Caco-2 (cell line): ENCODE data around the gene ZNF469. TPM values are rescaled to one million over a fixed set of nuclear protein-coding genes. Genes with fewer than 3 reads are reported as not detected.

Experiments used
- BruUV-seq: library from RNA; stranded (reverse); fragments of 400-500 nt; replicated peaks from 2 replicates; lab custom pipeline; 2021; lab: Mats Ljungman, UMichigan
- CTCF ChIA-PET: fragments of 300-600 bp; sonication (Branson Sonifier 250); formaldehyde crosslinking; loops from one replicate; lab custom pipeline; 2022; ENCODE audit warnings: antibody characterized with exemption; lab: Charles Lee
- POLR2A ChIA-PET: fragments of 300-600 bp; sonication (Branson Sonifier 250); formaldehyde crosslinking; loops from one replicate; lab custom pipeline; 2022; ENCODE audit warnings: antibody characterized with exemption; lab: Charles Lee
- DNase-seq, 2 experiments: peaks; one replicate each; pipeline versions ENCODE4 v3.0.0 to v3.0.0-alpha.2; 2020 to 2022
- H3K27me3 ChIP-seq: replicated peaks from 2 replicates; pipeline ENCODE4 v1.6.0; 2011; ENCODE audit warnings: low read length; ENCODE audit not compliant: control insufficient read depth, insufficient read depth
- H3K36me3 ChIP-seq: 2 replicates; pipeline ENCODE4 v1.5.1; 2011; ENCODE audit warnings: low read length; ENCODE audit not compliant: control insufficient read depth, insufficient read depth
- H3K4me1 ChIP-seq: fragments of 250-450 bp; sonication (Bioruptor Pico); 2 replicates; pipeline ENCODE4 v1.5.1; 2020; ENCODE audit warnings: mild to moderate bottlenecking
- H3K4me3 ChIP-seq: 2 replicates; pipeline ENCODE4 v1.5.1; 2011; ENCODE audit warnings: low read depth, mild to moderate bottlenecking, control low read depth, low read length
- H3K9me3 ChIP-seq: fragments of 250-450 bp; sonication (Bioruptor Pico); 2 replicates; pipeline ENCODE4 v1.5.1; 2020; ENCODE audit warnings: mild to moderate bottlenecking, moderate library complexity
- H3K27ac Mint-ChIP-seq: one replicate; pipeline ENCODE4 v1.8.0; 2022; ENCODE audit warnings: mixed read lengths; ENCODE audit not compliant: unreplicated experiment
- H3K27me3 Mint-ChIP-seq: one replicate; pipeline ENCODE4 v1.8.0; 2022; ENCODE audit warnings: mixed read lengths; ENCODE audit not compliant: insufficient read depth, unreplicated experiment
- H3K36me3 Mint-ChIP-seq: one replicate; pipeline ENCODE4 v1.8.0; 2022; ENCODE audit warnings: mild to moderate bottlenecking, mixed read lengths; ENCODE audit not compliant: insufficient read depth, unreplicated experiment
- H3K4me1 Mint-ChIP-seq: one replicate; pipeline ENCODE4 v1.8.0; 2022; ENCODE audit warnings: low read depth, mixed read lengths; ENCODE audit not compliant: unreplicated experiment
- H3K4me3 Mint-ChIP-seq: one replicate; pipeline ENCODE4 v1.8.0; 2022; ENCODE audit warnings: mild to moderate bottlenecking, moderate library complexity, mixed read lengths; ENCODE audit not compliant: unreplicated experiment
- H3K9me3 Mint-ChIP-seq: one replicate; pipeline ENCODE4 v1.8.0; 2022; ENCODE audit warnings: mixed read lengths; ENCODE audit not compliant: unreplicated experiment
- intact Hi-C: fragments of 100-400 bp; cut with micrococcal nuclease; formaldehyde crosslinking; loops from one replicate; pipeline ENCODE4 v1.10.0; 2022; ENCODE audit not compliant: unreplicated experiment
- total RNA-seq: library from RNA; stranded (reverse); gene quantifications from 2 replicates; pipeline ENCODE4 v1.2.3, GENCODE V29; 2022
- TF ChIP-seq, protein P1 (sequence below), 2 experiments: fragments of 200-600 bp in 1 of 2; IDR thresholded peaks; 1 replicate in 1 of 2; 2 replicates in 1 of 2; pipeline versions ENCODE4 v1.5.1 to v1.8.0; 2011 to 2022; ENCODE audit warnings: antibody characterized with exemption in 1 of 2, control low read depth in 1 of 2, inconsistent platforms in 1 of 2, low read depth in 1 of 2, low read length in 1 of 2, mild to moderate bottlenecking in 1 of 2, moderate library complexity in 1 of 2; ENCODE audit not compliant: insufficient read depth in 1 of 2, severe bottlenecking in 1 of 2, unreplicated experiment in 1 of 2

Gene ZNF469
- total RNA-seq, 1 experiment from 2014 or later, result 0.07 TPM

DNA sequence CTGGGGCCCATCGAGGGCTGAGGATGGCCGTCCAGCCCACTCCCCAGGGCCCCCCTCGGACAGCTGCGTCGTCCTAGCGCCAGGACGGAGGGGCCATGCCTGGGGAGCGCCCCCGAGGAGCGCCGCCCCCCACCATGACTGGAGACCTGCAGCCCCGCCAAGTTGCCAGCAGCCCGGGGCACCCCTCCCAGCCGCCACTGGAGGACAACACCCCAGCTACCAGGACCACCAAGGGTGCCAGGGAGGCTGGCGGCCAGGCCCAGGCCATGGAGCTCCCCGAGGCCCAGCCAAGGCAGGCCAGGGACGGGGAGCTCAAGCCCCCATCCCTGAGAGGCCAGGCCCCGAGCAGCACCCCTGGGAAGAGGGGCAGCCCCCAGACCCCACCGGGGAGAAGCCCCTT lies 44.6 kb downstream of the ZNF469 start:
- no peak overlapping the region for H3K4me3 Mint-ChIP-seq
- peaks cover 9% of the 10 kb centered on the region for H3K27me3 Mint-ChIP-seq
- CTCF ChIA-PET, result interaction anchor here (0.5 to 2.1 kb wide), 3 partner anchors 10 to 1131 kb away, joined by 4 to 6 read pairs (median 4); no protein-coding TSS in a partner anchor
- no peaks in the 10 kb centered on the region for H3K9me3 ChIP-seq
- no TSS peak for BruUV-seq
- no peak overlapping the region for H3K4me3 ChIP-seq
- H3K4me1 ChIP-seq, result peaks cover 10% of the 10 kb centered on the region
- intact Hi-C loops, result no loop called here
- POLR2A ChIA-PET, result no interaction called here
- H3K9me3 Mint-ChIP-seq, result no peaks in the 10 kb centered on the region
- no peak for DNase-seq
- H3K4me1 Mint-ChIP-seq, result no peaks in the 10 kb centered on the region
- no peaks in the 10 kb centered on the region for H3K36me3 ChIP-seq
- TF ChIP-seq, protein P1, sequence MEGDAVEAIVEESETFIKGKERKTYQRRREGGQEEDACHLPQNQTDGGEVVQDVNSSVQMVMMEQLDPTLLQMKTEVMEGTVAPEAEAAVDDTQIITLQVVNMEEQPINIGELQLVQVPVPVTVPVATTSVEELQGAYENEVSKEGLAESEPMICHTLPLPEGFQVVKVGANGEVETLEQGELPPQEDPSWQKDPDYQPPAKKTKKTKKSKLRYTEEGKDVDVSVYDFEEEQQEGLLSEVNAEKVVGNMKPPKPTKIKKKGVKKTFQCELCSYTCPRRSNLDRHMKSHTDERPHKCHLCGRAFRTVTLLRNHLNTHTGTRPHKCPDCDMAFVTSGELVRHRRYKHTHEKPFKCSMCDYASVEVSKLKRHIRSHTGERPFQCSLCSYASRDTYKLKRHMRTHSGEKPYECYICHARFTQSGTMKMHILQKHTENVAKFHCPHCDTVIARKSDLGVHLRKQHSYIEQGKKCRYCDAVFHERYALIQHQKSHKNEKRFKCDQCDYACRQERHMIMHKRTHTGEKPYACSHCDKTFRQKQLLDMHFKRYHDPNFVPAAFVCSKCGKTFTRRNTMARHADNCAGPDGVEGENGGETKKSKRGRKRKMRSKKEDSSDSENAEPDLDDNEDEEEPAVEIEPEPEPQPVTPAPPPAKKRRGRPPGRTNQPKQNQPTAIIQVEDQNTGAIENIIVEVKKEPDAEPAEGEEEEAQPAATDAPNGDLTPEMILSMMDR (IDR thresholded peaks at IDR 0.05; ENCODE audit: insufficient read depth in 1 of 2, low read depth in 1 of 2, low read length in 1 of 2, severe bottlenecking in 1 of 2, unreplicated experiment in 1 of 2), result no peak
- H3K27ac Mint-ChIP-seq, result no peak overlapping the region
- peaks cover 2% of the 10 kb centered on the region; the same call in 1 of the 2 replicates for H3K27me3 ChIP-seq
- H3K36me3 Mint-ChIP-seq, result no peaks in the 10 kb centered on the region

DNA sequence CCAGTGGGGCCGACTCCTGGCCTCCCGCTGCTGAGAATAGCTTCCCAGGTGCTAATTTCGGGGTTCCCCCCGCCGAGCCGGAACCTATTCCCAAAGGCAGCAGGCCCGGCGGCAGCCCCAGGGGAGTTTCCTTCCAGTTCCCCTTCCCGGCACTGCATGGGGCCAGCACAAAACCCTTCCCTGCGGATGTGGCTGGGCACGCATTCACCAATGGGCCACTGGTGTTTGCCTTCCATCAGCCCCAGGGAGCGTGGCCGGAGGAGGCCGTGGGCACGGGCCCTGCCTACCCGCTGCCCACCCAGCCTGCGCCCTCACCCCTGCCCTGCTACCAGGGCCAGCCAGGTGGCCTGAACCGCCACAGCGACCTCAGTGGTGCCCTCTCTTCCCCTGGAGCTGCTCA lies 45.4 kb downstream of the ZNF469 start:
- POLR2A ChIA-PET, result no interaction called here
- CTCF ChIA-PET, result interaction anchor here (2.1 kb wide), 1 partner anchor 10 kb away, joined by 6 read pairs; no protein-coding TSS in a partner anchor

DNA sequence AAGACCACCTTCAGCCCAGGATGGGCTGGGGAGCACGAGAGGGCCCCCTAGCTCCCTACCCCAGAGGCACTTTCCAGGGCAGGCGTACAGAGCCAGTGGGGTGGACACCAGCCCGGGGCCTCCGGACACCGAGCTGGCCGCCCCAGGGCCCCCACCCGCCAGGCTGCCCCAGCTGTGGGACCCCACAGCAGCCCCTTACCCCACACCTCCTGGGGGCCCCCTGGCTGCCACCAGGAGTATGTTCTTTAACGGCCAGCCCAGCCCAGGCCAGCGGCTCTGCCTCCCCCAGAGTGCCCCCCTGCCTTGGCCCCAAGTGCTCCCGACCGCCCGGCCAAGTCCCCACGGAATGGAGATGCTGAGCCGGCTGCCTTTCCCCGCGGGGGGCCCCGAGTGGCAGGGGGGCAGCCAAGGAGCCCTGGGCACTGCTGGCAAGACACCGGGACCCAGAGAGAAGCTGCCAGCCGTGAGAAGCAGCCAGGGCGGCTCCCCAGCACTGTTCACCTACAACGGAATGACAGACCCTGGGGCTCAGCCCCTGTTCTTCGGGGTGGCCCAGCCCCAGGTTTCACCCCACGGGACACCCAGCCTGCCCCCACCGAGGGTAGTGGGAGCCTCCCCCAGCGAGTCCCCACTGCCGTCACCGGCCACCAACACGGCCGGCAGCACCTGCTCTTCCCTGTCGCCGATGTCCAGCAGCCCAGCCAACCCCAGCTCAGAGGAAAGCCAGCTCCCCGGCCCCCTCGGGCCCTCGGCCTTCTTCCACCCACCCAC lies 46.0 kb downstream of the ZNF469 start:
- Mint-ChIP-seq H3K4me1 (no peaks in the 10 kb centered on the region), H3K27me3 (peaks cover 9% of the 10 kb centered on the region), H3K4me3 (no peak overlapping the region), H3K9me3 (no peaks in the 10 kb centered on the region), H3K27ac (no peak overlapping the region), H3K36me3 (no peaks in the 10 kb centered on the region)
- Histone ChIP-seq H3K4me1 (peaks cover 10% of the 10 kb centered on the region), H3K36me3 (no peaks in the 10 kb centered on the region), H3K9me3 (no peaks in the 10 kb centered on the region), H3K4me3 (no peak overlapping the region), H3K27me3 (peaks cover 2% of the 10 kb centered on the region; the same call in 1 of the 2 replicates)
- no TSS peak for BruUV-seq
- TF ChIP-seq, protein P1 (IDR thresholded peaks at IDR 0.05; ENCODE audit: insufficient read depth in 1 of 2, low read depth in 1 of 2, low read length in 1 of 2, severe bottlenecking in 1 of 2, unreplicated experiment in 1 of 2), result no peak
- intact Hi-C loops, result no loop called here
- no peak for DNase-seq
- ChIA-PET POLR2A (interaction anchor here (0.6 kb wide), 1 partner anchor 141 kb away, joined by 3 read pairs; the partner anchor contains the start of gene ZC3H18), CTCF (interaction anchor here (0.5 to 2.1 kb wide), 2 partner anchors 9 to 131 kb away, joined by 6 to 9 read pairs; no protein-coding TSS in a partner anchor)

More for the DNA sequence above, 45.4 kb downstream of the ZNF469 start:
- Mint-ChIP-seq H3K9me3 (no peaks in the 10 kb centered on the region), H3K4me1 (no peaks in the 10 kb centered on the region), H3K4me3 (no peak overlapping the region), H3K27ac (no peak overlapping the region), H3K36me3 (no peaks in the 10 kb centered on the region), H3K27me3 (peaks cover 9% of the 10 kb centered on the region)
- Histone ChIP-seq H3K4me1 (peaks cover 10% of the 10 kb centered on the region), H3K9me3 (no peaks in the 10 kb centered on the region), H3K4me3 (no peak overlapping the region), H3K36me3 (no peaks in the 10 kb centered on the region), H3K27me3 (peaks cover 2% of the 10 kb centered on the region; the same call in 1 of the 2 replicates)
- TF ChIP-seq, protein P1 (IDR thresholded peaks at IDR 0.05; ENCODE audit: insufficient read depth in 1 of 2, low read depth in 1 of 2, low read length in 1 of 2, severe bottlenecking in 1 of 2, unreplicated experiment in 1 of 2), result no peak
- BruUV-seq, result no TSS peak
- no peak for DNase-seq
- intact Hi-C loops, result no loop called here
